Placental pericyte (primary cell): Measurements from ENCODE around the gene PDLIM1. TPM values are rescaled to one million over a fixed set of nuclear protein-coding genes. Genes with fewer than 3 reads are reported as not detected.

Experiments used
- total RNA-seq: library from RNA; depleted of rRNA; stranded (reverse); fragments of >200 nt; gene quantifications from 2 replicates; pipeline ENCODE4 v1.2.3, GENCODE V29; 2012

PDLIM1 gene, protein sequence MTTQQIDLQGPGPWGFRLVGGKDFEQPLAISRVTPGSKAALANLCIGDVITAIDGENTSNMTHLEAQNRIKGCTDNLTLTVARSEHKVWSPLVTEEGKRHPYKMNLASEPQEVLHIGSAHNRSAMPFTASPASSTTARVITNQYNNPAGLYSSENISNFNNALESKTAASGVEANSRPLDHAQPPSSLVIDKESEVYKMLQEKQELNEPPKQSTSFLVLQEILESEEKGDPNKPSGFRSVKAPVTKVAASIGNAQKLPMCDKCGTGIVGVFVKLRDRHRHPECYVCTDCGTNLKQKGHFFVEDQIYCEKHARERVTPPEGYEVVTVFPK
- total RNA-seq = 37.9 and 105 TPM in 2 replicates

GRCh38 chr10:95290461-95291364, at the start of gene PDLIM1:
Gene PDLIM1 (minus strand): TSS chr10:95291003. CDS start chr10:95290915, 88 bp downstream.

DNA sequence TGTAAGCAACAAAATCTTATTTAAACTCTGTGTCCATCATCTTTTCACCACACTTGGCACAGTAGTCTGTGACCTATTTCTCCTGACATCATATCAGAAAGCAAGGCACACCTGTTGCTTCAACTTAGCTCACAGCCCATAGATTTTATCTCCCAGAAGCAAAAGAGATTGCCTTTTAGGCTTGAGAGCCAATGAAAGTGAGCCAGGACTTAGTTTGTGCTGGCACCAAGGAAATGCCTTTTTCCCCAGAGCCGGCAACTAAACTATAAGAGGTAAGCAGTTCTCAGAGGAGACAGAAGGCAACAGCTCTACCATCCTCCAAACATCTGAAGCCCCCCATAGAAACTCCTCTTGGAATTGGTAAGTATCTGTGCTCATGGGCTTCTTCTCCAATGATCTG, 96.9 kb downstream of the PDLIM1 start, which contains the start of gene ACSM6:
Gene ACSM6 (plus strand): TSS at position 295 of the 400 bp plus-strand sequence. CDS start 248 bp downstream, outside the sequence.

Other genes with a start within 250 kb of the PDLIM1 start
- gene CYP2C8, start 221.5 kb downstream of the PDLIM1 start, total RNA-seq = not detected in 2 replicates
- gene ACSM6, start 96.8 kb downstream of the PDLIM1 start, total RNA-seq = not detected in 2 replicates